Measurements from ENCODE around the gene CMIP.

- TF ChIP-seq SUZ12 (IDR thresholded peaks at IDR 0.05; ENCODE audit: extremely low read depth, insufficient read depth, insufficient read length) (no peak), YY1 (IDR thresholded peaks at IDR 0.05; ENCODE audit: insufficient read depth, insufficient read length) (no peak)
Measured at GRCh38 chr16:81639348-81639747, 194.7 kb downstream of the CMIP start.

Data from NT2/D1 (cell line).